Stimulated activated CD4-positive, alpha-beta T cell treated with anti-CD3 and anti-CD28 coated beads, TNF-alpha, amount 100 ng/mL, for 24 hours (primary cell): ENCODE data around the gene MBTPS1.

ENCODE experiments used
- DNase-seq, 3 experiments: peaks; one replicate each; pipeline ENCODE4 v3.0.0-alpha.2; 2020; ENCODE audit warnings: low read depth in 3 of 3

The MBTPS1 gene

DNA sequence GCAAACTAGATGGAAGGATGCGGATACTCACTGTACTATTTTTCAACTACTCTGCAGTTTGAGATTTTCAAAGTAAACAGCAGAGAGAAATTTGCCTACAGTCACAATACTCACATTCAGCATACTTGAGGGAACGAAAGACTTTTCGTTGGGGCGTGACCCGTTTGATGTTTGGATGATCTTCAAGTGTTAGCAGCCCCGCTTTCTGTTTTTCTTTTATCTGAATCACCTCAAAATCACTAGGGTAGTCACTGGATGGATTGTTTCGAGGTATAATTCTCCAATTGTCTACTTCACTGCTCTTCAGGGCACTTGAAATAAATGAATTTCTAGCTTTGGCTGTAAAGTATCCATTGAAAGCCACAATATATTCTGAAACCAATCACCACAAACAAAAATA, 17.8 kb downstream of the MBTPS1 start:
- DNase-seq: no peak

GRCh38 chr16:84096447-84097005, 20.2 kb downstream of the MBTPS1 start:
- no peak for DNase-seq

DNA sequence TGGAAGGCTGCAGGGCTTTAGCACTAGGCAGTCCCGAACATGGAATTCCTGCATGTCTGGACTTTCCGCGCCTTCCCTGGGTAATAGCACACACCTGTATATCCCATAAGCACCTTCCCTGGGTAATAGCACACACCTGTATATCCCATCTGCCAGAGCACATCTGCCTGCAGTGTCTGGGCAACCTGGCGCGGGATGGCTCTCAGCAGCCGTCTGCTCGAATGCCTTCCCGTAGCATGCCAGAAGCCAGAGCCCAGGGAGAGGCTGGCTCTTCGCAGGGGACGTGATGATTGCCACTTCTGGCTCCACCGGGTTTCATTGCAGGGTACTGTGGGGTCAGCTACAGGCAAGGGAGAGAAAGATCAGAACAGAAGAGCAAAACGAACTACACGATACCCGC, 21.3 kb downstream of the MBTPS1 start:
- no peak for DNase-seq

DNA sequence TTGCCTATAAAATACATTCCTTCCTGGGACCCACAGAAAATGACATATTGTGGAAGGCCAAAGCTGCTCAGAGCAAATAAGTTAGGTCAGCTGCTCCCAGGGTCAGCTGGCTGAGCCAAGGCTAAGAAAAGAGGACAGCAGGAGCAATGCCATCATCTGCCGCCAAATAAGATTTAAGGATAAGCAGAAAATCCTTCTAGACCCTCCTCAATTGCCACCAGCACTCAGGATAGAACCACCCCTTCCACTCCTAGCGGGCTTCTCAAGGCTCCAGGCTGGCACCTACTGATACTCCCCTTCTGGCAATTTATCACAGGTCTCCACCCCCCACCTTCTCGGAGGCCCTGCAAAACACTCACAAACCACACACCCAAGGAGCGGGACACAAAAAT, 22.9 kb downstream of the MBTPS1 start:
- DNase-seq: no peak

GRCh38 chr16:84093120-84093878, 23.4 kb downstream of the MBTPS1 start:
- no peak for DNase-seq

GRCh38 chr16:84091460-84091859, 25.3 kb downstream of the MBTPS1 start:
- no peak for DNase-seq

GRCh38 chr16:84090211-84090610, 26.5 kb downstream of the MBTPS1 start:
- no peak for DNase-seq

DNA sequence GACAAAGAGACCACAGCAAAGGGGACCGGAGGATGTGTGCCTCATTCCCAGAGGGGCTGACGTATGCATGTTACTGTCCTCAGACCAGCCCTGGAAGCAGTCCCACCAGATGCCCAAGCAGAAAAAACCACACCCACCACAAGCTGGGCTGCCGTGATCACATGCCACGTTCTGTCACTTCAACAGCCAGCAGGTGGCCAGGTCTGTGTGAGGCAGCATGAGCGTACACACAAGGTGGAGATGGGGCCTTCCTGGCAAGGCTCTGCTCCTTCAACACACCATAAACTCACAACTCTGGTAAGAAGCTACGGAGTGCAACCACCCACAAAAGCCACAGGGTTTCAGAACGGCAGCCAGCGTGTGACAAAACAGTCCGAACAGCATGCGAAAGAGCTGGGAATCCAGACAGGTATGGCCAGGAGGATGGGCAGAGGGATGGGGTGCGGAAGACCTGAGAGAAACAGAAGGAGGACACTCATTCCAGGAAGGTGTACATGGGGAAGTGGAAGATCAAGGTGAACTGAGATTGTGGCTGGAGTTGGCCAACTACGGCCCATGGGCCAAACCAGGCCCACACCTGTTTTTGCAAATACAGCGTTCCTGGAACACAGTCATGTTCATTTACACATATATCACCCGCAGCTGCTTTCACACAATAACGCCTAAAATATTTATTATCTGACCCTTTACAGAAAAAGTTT, 27.9 kb downstream of the MBTPS1 start:
- peak; percentile 11 to 48 (median 18) for DNase-seq

- DNase-seq: no peak
Observed at GRCh38 chr16:84087466-84088151, 29.1 kb downstream of the MBTPS1 start.

GRCh38 chr16:84087001-84087400, 29.7 kb downstream of the MBTPS1 start:
- no peak for DNase-seq

DNA sequence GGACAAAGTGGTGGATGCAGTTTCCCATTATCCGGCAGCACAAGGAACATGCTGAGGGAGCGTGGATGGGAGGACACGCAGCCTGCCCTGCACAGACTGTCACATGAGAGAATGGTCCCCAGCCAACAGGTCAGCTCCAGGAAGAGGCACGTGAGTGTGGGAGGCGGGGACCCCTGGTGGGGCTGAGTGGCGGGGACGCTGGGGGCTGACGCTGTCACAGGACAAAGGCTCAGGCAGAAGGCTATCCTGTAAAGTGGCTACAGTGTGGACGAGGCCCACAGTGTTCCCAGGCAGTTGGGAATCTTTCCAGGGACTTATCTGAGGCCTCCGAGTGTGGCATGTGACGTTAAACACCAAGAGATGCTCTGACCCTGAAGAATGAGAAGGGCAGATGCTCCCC, 30.4 kb downstream of the MBTPS1 start:
- DNase-seq: no peak

- no peak for DNase-seq
Observed at GRCh38 chr16:84085773-84086172, 31.0 kb downstream of the MBTPS1 start.

DNA sequence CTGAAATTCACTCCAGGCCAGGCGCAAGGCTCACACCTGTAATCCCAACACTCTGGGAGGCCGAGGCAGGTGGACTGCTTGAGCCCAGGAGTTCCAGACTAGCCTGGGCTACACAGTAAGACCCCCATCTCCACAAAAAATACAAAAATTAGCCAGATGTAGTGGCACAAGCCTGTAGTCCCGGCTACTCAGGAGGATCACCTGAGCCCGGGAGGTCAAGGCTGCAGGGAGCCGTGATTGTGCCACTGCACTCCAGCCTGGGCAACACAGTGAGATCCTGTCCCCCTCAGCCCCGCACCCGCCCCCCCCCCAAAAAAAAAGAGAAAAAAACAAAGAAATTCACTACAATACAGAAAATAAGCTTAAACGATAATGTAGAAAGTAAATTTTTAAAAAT, 31.5 kb downstream of the MBTPS1 start:
- DNase-seq: no peak

GRCh38 chr16:84084570-84085270, 32.0 kb downstream of the MBTPS1 start:
- DNase-seq: peak; percentile 36 to 60 (median 57)

DNA sequence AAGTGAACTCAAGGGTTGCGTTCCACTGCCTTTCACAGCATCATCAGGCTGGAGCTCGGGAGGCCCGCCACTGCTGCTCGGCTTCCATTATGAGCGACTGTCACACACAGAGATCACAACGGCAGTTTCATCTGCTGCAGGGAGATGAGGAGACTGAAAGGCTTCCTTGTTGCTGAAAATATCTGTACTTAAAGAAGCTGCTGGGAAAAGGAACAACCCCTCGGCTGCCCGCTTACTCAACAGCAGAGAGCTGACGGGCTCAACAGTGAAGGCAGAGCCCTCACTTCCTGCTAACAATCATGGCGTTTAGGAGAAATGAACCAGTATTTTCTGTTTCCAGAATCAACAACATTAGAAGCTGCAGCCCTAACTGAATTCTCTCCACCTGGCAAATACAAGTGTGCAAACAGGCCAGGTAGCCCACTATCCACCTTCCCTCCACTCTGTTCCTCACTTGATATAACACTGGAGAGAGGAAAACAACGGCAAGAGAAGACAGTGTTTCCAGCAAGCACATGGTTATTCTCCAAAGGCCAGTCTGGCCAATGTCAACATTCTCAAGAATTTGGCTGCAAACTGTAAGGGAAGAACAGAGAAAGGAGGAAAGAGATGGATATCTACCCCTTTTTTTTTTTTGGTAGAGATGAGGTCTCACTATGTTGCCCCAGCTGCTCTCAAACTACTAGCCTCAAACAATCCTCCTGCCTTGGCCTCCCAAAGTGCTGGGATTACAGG, 33.7 kb downstream of the MBTPS1 start:
- no peak for DNase-seq

- no peak for DNase-seq
Observed at GRCh38 chr16:84082110-84082509, 34.6 kb downstream of the MBTPS1 start.

DNA sequence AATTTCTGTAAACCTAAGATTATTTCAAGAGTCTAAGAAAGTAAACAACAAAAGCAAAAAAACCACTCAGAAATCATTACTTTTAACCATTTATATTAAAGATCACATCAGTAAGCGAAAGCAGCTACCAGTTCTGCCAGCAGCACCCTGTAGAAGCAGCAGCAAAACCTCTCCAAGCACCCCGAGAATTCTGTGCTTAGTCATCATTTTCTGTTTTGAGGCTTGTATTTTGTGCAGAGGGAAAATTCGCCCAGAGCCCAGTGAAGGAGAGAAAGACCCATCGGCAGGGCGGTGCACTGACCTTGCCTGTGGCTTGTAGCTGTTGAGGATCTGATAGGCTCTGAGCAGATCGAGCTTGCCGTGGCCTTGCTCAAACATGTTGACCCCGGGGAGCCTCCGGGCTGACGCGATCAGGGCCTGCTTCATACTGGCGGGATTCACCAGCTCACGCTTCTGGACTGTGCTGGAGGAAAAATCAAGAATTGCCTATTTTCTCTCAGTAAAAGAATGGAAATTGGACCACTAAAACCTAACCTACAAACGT, 35.2 kb downstream of the MBTPS1 start:
- no peak for DNase-seq

DNA sequence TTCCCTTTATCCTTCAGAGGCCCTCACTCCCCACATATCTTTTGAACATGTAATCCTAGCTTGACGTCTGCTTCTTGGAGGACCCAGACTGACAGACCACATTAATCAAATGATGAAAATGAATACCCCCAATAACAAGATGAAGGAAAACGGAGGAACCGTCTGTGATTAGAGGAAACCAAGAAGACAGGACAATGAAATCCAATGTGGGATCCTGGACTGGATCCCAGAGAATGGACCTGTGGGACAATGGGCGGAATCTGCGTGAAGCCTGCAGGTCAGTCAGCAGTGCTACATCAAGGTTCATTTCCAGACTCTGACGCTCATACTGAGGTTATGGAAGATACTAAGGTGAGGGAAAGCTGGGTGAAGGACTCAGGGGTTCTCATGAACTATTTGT, 35.9 kb downstream of the MBTPS1 start:
- no peak for DNase-seq

- DNase-seq: no peak
Observed at GRCh38 chr16:84080378-84080777, 36.4 kb downstream of the MBTPS1 start.

DNA sequence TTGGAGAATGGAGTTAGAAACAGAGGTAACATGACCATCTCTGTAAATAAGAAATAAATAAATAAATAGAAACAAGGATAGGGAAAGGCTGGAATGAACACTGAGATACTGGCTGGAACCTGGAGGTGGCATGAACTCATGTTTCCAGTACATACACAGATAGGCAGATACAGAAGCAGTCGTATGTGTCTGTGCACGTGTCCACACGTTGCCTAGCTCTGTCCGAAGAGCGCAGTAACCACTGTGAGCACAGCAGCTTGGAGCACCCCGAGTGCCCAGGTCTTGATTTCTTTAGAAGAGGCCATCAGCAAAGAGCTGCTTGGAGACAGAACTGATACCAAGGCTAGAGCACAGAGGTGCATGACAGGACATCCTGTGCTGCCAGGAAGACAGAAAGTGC, 37.1 kb downstream of the MBTPS1 start:
- DNase-seq: no peak

DNA sequence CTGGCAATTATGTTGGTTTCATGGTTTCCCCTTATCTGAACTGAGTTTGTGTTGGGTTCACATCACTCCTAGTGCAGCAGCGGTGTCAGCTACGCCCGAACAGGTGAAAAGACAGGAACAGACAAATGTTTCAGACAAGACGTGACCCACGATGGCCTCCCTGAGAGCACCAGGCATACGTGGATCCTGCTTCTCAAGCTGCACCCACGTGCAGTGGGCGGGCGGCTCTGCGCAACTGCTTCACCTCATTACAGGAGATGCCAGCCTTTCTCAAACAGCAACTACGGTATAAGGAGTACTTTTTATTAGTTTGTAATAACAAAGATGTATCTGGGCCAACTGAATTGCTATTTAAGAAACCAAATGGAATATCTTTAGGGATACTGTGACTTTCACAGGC, 41.4 kb downstream of the MBTPS1 start:
- no peak for DNase-seq
